GM12872 (cell line): ENCODE data around the gene BACH2.

ENCODE experiments used
- CTCF ChIP-seq: IDR thresholded peaks from 3 replicates; pipeline ENCODE4 v1.5.1; 2011; ENCODE audit warnings: low read depth, mild to moderate bottlenecking, low read length, moderate library complexity; ENCODE audit not compliant: insufficient read depth

The BACH2 gene

GRCh38 chr6:89955364-89955763 is 341.3 kb downstream of the BACH2 start:
- TF ChIP-seq CTCF = no peak

- no peak for TF ChIP-seq CTCF
Measured at GRCh38 chr6:89954721-89955148, 341.9 kb downstream of the BACH2 start.

- TF ChIP-seq CTCF = no peak
Measured at GRCh38 chr6:89952686-89953085, 344.0 kb downstream of the BACH2 start.

GRCh38 chr6:89952105-89952671 is 344.5 kb downstream of the BACH2 start:
- TF ChIP-seq CTCF = no peak

- no peak for TF ChIP-seq CTCF
Measured at GRCh38 chr6:89951574-89952104, 345.0 kb downstream of the BACH2 start.

GRCh38 chr6:89950879-89951391 is 345.7 kb downstream of the BACH2 start:
- no peak for TF ChIP-seq CTCF

- TF ChIP-seq CTCF = no peak
Measured at GRCh38 chr6:89950446-89950845, 346.2 kb downstream of the BACH2 start.

GRCh38 chr6:89948876-89949275 is 347.8 kb downstream of the BACH2 start:
- no peak for TF ChIP-seq CTCF
